ENCODE measurements around the gene OSM. TPM values are rescaled to one million over a fixed set of nuclear protein-coding genes. Genes with fewer than 3 reads are reported as not detected.
"Not testable (repeated sequence)": the region's sequence is repeated elsewhere in the genome, so short reads cannot be mapped to it uniquely, and the experiment has no call there.

Gene OSM
- total and polyA plus RNA-seq, 2 experiments from 2014 or later = not detected

DNA sequence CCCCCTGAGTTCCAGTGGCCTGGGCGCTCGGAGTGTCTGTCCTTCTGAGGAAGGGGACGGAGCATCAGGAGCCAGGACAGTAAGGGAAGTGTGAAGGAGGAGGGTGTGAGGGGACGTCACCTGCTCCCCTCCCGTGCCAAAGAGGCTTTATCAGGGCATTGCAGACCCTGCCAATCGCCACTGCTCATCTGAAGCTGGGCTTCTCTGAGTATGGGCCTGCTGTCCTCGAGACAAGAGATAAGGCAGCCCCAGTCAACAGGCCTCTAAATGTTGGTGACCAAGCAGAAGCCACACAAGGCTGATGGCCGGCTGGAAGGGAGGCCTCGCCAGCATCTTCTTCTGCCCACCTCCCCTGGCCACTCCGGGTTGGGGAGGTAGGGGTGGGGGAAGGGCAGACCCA lies 49.9 kb downstream of the OSM start:
- H3K4me1 ChIP-seq (ENCODE audit: insufficient read depth) = peaks cover 26% of the 10 kb centered on the region
- no peak overlapping the region for H3K27ac ChIP-seq
- no peak overlapping the region for H3K9ac ChIP-seq
- in situ Hi-C loops (cut with MboI) = no loop called here
- no peaks in the 10 kb centered on the region for H3K79me2 ChIP-seq (ENCODE audit: insufficient read depth)
- no peaks in the 10 kb centered on the region for H4K20me1 ChIP-seq (ENCODE audit: insufficient read depth)
- no peak for DNase-seq
- no peak overlapping the region for H3K4me2 ChIP-seq (ENCODE audit: unreplicated experiment)
- 84 to 86% methylated on average over 10 of the region's 10 CpGs for WGBS, 2 experiments (ENCODE audit: low coverage in 1 of 2, low lambda C conversion rate in 2 of 2, missing lambda C conversion rate in 2 of 2)
- no peak for TF ChIP-seq EZH2phosphoT487 (IDR thresholded peaks at IDR 0.05; ENCODE audit: insufficient read depth, low read depth)
- no peak for TF ChIP-seq EZH2 (IDR thresholded peaks at IDR 0.05; ENCODE audit: insufficient read depth, poor library complexity, severe bottlenecking)
- no peaks in the 10 kb centered on the region for H3K27me3 ChIP-seq (replicated peaks; ENCODE audit: insufficient read depth)
- H3K36me3 ChIP-seq (ENCODE audit: low read depth) = no peaks in the 10 kb centered on the region
- no peaks in the 10 kb centered on the region for H3K9me3 ChIP-seq (ENCODE audit: low read depth)
- H3K9me2 ChIP-seq (ENCODE audit: insufficient read depth) = no peaks in the 10 kb centered on the region
- peaks cover 3% of the 10 kb centered on the region; the same call in 1 of the 2 replicates for H3F3A ChIP-seq (ENCODE audit: insufficient read depth)
- H3K4me3 ChIP-seq = no peak overlapping the region
- no peak overlapping the region for H2AFZ ChIP-seq

- H3K9me2 ChIP-seq (ENCODE audit: insufficient read depth); H3K4me3 ChIP-seq; H2AFZ ChIP-seq; H3K27me3 ChIP-seq (replicated peaks; ENCODE audit: insufficient read depth); H3K4me2 ChIP-seq (ENCODE audit: unreplicated experiment); H3K79me2 ChIP-seq (ENCODE audit: insufficient read depth); DNase-seq; H3F3A ChIP-seq (ENCODE audit: insufficient read depth); H4K20me1 ChIP-seq (ENCODE audit: insufficient read depth); in situ Hi-C loops (cut with MboI); H3K9me3 ChIP-seq (ENCODE audit: low read depth); H3K27ac ChIP-seq; H3K9ac ChIP-seq; H3K36me3 ChIP-seq (ENCODE audit: low read depth): not testable (repeated sequence)
- peaks cover 26% of the 10 kb centered on the region for H3K4me1 ChIP-seq (ENCODE audit: insufficient read depth)
- 95 to 100% methylated on average over 3 of the region's 3 CpGs for WGBS, 2 experiments (ENCODE audit: low coverage in 1 of 2, low lambda C conversion rate in 2 of 2, missing lambda C conversion rate in 2 of 2)
These were observed 50.4 kb downstream of the OSM start for GRCh38 chr22:30216272-30216671.

DNA sequence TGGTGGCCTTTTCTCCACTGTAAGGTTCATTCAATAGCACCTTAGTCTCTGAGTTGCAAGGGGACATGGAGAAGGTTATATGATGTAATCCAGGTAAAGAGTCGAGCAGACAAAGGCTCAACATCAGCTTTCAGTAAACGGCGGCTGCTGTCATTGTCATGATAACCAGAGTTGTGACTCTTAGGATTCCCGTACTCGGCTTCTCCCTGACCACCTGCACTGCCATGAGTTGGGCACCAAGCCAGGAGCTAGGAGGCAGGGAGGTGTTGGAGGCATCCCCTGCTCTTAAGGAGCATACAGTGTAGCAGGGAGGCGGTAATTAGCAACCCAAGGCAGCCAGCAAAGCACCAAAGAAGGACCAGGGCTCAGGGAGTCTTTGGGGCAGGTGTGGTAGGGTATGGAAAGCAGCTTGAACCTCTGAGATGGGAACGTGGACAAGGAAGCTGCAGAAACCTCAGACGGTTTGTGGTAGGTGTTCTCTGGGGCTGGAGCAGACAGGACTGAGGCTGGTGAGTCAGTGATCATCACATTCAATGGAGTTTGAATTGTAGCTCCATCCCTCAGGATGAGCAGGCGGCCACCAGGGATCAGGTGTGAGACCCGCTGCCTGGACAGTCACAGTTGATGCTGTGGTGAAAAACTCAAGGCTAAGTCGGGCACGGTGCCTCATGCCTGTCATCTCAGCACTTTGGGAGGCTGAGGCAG lies 51.8 kb downstream of the OSM start:
- no peak overlapping the region for H2AFZ ChIP-seq
- no peak for DNase-seq
- no peaks in the 10 kb centered on the region for H3K36me3 ChIP-seq (ENCODE audit: low read depth)
- WGBS, 2 experiments (ENCODE audit: low coverage in 1 of 2, low lambda C conversion rate in 2 of 2, missing lambda C conversion rate in 2 of 2) = 83 to 87% methylated on average over 12 of the region's 12 CpGs
- no peaks in the 10 kb centered on the region for H3K79me2 ChIP-seq (ENCODE audit: insufficient read depth)
- H3K4me3 ChIP-seq = no peak overlapping the region
- peaks cover 3% of the 10 kb centered on the region; the same call in 1 of the 2 replicates for H3F3A ChIP-seq (ENCODE audit: insufficient read depth)
- in situ Hi-C loops (cut with MboI) = no loop called here
- no peak overlapping the region for H3K4me2 ChIP-seq (ENCODE audit: unreplicated experiment)
- peaks cover 26% of the 10 kb centered on the region for H3K4me1 ChIP-seq (ENCODE audit: insufficient read depth)
- H4K20me1 ChIP-seq (ENCODE audit: insufficient read depth) = no peaks in the 10 kb centered on the region
- no peak overlapping the region for H3K27ac ChIP-seq
- TF ChIP-seq EZH2phosphoT487 (IDR thresholded peaks at IDR 0.05; ENCODE audit: insufficient read depth, low read depth) (no peak), EZH2 (IDR thresholded peaks at IDR 0.05; ENCODE audit: insufficient read depth, poor library complexity, severe bottlenecking) (no peak)
- no peaks in the 10 kb centered on the region for H3K9me3 ChIP-seq (ENCODE audit: low read depth)
- no peak overlapping the region for H3K9ac ChIP-seq
- H3K27me3 ChIP-seq (replicated peaks; ENCODE audit: insufficient read depth) = no peaks in the 10 kb centered on the region
- no peaks in the 10 kb centered on the region for H3K9me2 ChIP-seq (ENCODE audit: insufficient read depth)

GRCh38 chr22:30212996-30213441 lies 53.6 kb downstream of the OSM start:
- peaks cover 37% of the 10 kb centered on the region for H3K4me1 ChIP-seq (ENCODE audit: insufficient read depth)
- peaks cover 10% of the 10 kb centered on the region; the same call in 1 of the 2 replicates for H3F3A ChIP-seq (ENCODE audit: insufficient read depth)
- no peak overlapping the region for H3K4me3 ChIP-seq
- H3K79me2 ChIP-seq (ENCODE audit: insufficient read depth) = no peaks in the 10 kb centered on the region
- H2AFZ ChIP-seq = no peak overlapping the region
- H3K9me2 ChIP-seq (ENCODE audit: insufficient read depth) = no peaks in the 10 kb centered on the region
- H3K9me3 ChIP-seq (ENCODE audit: low read depth) = no peaks in the 10 kb centered on the region
- H3K36me3 ChIP-seq (ENCODE audit: low read depth) = no peaks in the 10 kb centered on the region
- 11 to 13% methylated on average over 8 of the region's 8 CpGs for WGBS, 2 experiments (ENCODE audit: low coverage in 1 of 2, low lambda C conversion rate in 2 of 2, missing lambda C conversion rate in 2 of 2)
- H4K20me1 ChIP-seq (ENCODE audit: insufficient read depth) = no peaks in the 10 kb centered on the region
- H3K27ac ChIP-seq = peak overlapping the region; percentile 76
- in situ Hi-C loops (cut with MboI) = no loop called here
- DNase-seq = peak; percentile 91
- peak overlapping the region; percentile 64 for H3K9ac ChIP-seq
- H3K4me2 ChIP-seq (ENCODE audit: unreplicated experiment) = peak overlapping the region; percentile 32
- no peaks in the 10 kb centered on the region for H3K27me3 ChIP-seq (replicated peaks; ENCODE audit: insufficient read depth)
- TF ChIP-seq EZH2 (IDR thresholded peaks at IDR 0.05; ENCODE audit: insufficient read depth, poor library complexity, severe bottlenecking) (no peak), EZH2phosphoT487 (IDR thresholded peaks at IDR 0.05; ENCODE audit: insufficient read depth, low read depth) (no peak)

Other genes with a start within 250 kb of the OSM start
- gene HORMAD2, start 186.4 kb downstream of the OSM start, total RNA-seq (2014; rRNA removed; shearing (Covaris generic)) = not detected in 2 replicates
- not detected in 2 replicates for gene HORMAD2, start 186.4 kb downstream of the OSM start, polyA plus RNA-seq (2016; fragmentation: Nextera tagmentation; extraction: Ambion mirVana)
- 1.6 and 1.9 TPM in 2 replicates for gene LIF, start 20.1 kb downstream of the OSM start, total RNA-seq (2014; rRNA removed; shearing (Covaris generic))
- 1.0 and 1.4 TPM in 2 replicates for gene LIF, start 20.1 kb downstream of the OSM start, polyA plus RNA-seq (2016; fragmentation: Nextera tagmentation; extraction: Ambion mirVana)
- 10.2 and 13.4 TPM in 2 replicates for gene CASTOR1, start 22.7 kb upstream of the OSM start, total RNA-seq (2014; rRNA removed; shearing (Covaris generic))
- gene CASTOR1, start 22.7 kb upstream of the OSM start, polyA plus RNA-seq (2016; fragmentation: Nextera tagmentation; extraction: Ambion mirVana) = 8.7 and 10.2 TPM in 2 replicates
- 16.9 and 26.3 TPM in 2 replicates for gene TBC1D10A, start 60.1 kb upstream of the OSM start, total RNA-seq (2014; rRNA removed; shearing (Covaris generic))
- 21.9 and 22.3 TPM in 2 replicates for gene TBC1D10A, start 60.1 kb upstream of the OSM start, polyA plus RNA-seq (2016; fragmentation: Nextera tagmentation; extraction: Ambion mirVana)
- gene SF3A1, start 90.0 kb upstream of the OSM start, total RNA-seq (2014; rRNA removed; shearing (Covaris generic)) = 9.1 and 12.9 TPM in 2 replicates
- 75.0 and 88.3 TPM in 2 replicates for gene SF3A1, start 90.0 kb upstream of the OSM start, polyA plus RNA-seq (2016; fragmentation: Nextera tagmentation; extraction: Ambion mirVana)
- 5.0 and 9.2 TPM in 2 replicates for gene CCDC157, start 90.2 kb upstream of the OSM start, total RNA-seq (2014; rRNA removed; shearing (Covaris generic))
- 2.5 and 2.7 TPM in 2 replicates for gene CCDC157, start 90.2 kb upstream of the OSM start, polyA plus RNA-seq (2016; fragmentation: Nextera tagmentation; extraction: Ambion mirVana)
- 29.9 and 45.1 TPM in 2 replicates for gene RNF215, start 120.6 kb upstream of the OSM start, total RNA-seq (2014; rRNA removed; shearing (Covaris generic))
- 2.7 and 2.9 TPM in 2 replicates for gene RNF215, start 120.6 kb upstream of the OSM start, polyA plus RNA-seq (2016; fragmentation: Nextera tagmentation; extraction: Ambion mirVana)
- 41.9 and 54.6 TPM in 2 replicates for gene SEC14L2, start 130.2 kb upstream of the OSM start, total RNA-seq (2014; rRNA removed; shearing (Covaris generic))
- 23.3 and 26.6 TPM in 2 replicates for gene SEC14L2, start 130.2 kb upstream of the OSM start, polyA plus RNA-seq (2016; fragmentation: Nextera tagmentation; extraction: Ambion mirVana)
- 6.6 and 18.3 TPM in 2 replicates for gene MTFP1, start 158.9 kb upstream of the OSM start, total RNA-seq (2014; rRNA removed; shearing (Covaris generic))
- gene MTFP1, start 158.9 kb upstream of the OSM start, polyA plus RNA-seq (2016; fragmentation: Nextera tagmentation; extraction: Ambion mirVana) = 8.1 and 8.5 TPM in 2 replicates
- gene SEC14L3, start 205.2 kb upstream of the OSM start, total RNA-seq (2014; rRNA removed; shearing (Covaris generic)) = not detected in 2 replicates
- gene SEC14L3, start 205.2 kb upstream of the OSM start, polyA plus RNA-seq (2016; fragmentation: Nextera tagmentation; extraction: Ambion mirVana) = not detected in 2 replicates
- under 0.01 and 0.25 TPM in 2 replicates for gene SEC14L4, start 238.8 kb upstream of the OSM start, total RNA-seq (2014; rRNA removed; shearing (Covaris generic))
- 0.16 and 0.34 TPM in 2 replicates for gene SEC14L4, start 238.8 kb upstream of the OSM start, polyA plus RNA-seq (2016; fragmentation: Nextera tagmentation; extraction: Ambion mirVana)